GM23338 (cell line): Measurements from ENCODE around the gene ADD1. TPM values are rescaled to one million over a fixed set of nuclear protein-coding genes. Genes with fewer than 3 reads are reported as not detected.

ENCODE experiments used
- ATAC-seq: fragments of 200-7000 bp; cut with Tn5 transposase; 3 replicates; pipeline ENCODE4 v1.9.1; 2020
- DNase-seq: peaks from one replicate; pipeline ENCODE4 v3.0.0-alpha.2; 2015; ENCODE audit warnings: low spot score
- H2AFZ ChIP-seq: fragments of 200-600 bp; sonication (generic); 2 replicates; pipeline ENCODE4 v1.8.0; 2016; ENCODE audit warnings: antibody characterized with exemption, mild to moderate bottlenecking, moderate library complexity
- H3F3A ChIP-seq: fragments of 200-600 bp; sonication (generic); replicated peaks from 2 replicates; pipeline ENCODE4 v1.8.0; 2017; ENCODE audit warnings: antibody characterized with exemption, mixed run types, low read depth
- H3K27ac ChIP-seq: fragments of 200-600 bp; sonication (generic); 2 replicates; pipeline ENCODE4 v1.6.1; 2016; ENCODE audit warnings: low read depth
- H3K27me3 ChIP-seq: fragments of 200-600 bp; sonication (generic); 2 replicates; pipeline ENCODE4 v1.8.0; 2016; ENCODE audit warnings: mild to moderate bottlenecking, mixed run types, moderate library complexity; ENCODE audit not compliant: insufficient read depth
- H3K36me3 ChIP-seq: fragments of 200-600 bp; sonication (generic); 2 replicates; pipeline ENCODE4 v1.8.0; 2016; ENCODE audit warnings: mild to moderate bottlenecking; ENCODE audit not compliant: insufficient read depth
- H3K4me1 ChIP-seq: fragments of 200-600 bp; sonication (generic); 2 replicates; pipeline ENCODE4 v1.8.0; 2016; ENCODE audit warnings: mild to moderate bottlenecking, moderate library complexity; ENCODE audit not compliant: insufficient read depth
- H3K4me2 ChIP-seq: fragments of 200-600 bp; sonication (generic); 2 replicates; pipeline ENCODE4 v1.7.1; 2017; ENCODE audit warnings: mixed run types
- H3K4me3 ChIP-seq: fragments of 200-600 bp; sonication (generic); 2 replicates; pipeline ENCODE4 v1.6.1; 2016; ENCODE audit warnings: mixed run types
- H3K79me2 ChIP-seq: fragments of 200-600 bp; sonication (generic); replicated peaks from 2 replicates; pipeline ENCODE4 v1.8.0; 2017; ENCODE audit warnings: mild to moderate bottlenecking; ENCODE audit not compliant: insufficient read depth
- H3K9me2 ChIP-seq: fragments of 200-600 bp; sonication (generic); 2 replicates; pipeline ENCODE4 v1.8.0; 2017; ENCODE audit not compliant: insufficient read depth
- H4K20me1 ChIP-seq: fragments of 200-600 bp; sonication (generic); replicated peaks from 2 replicates; pipeline ENCODE4 v1.8.0; 2017; ENCODE audit warnings: mild to moderate bottlenecking; ENCODE audit not compliant: insufficient read depth
- H3K27ac Mint-ChIP-seq: 2 replicates; pipeline ENCODE4 v1.8.0; 2020; ENCODE audit warnings: inconsistent platforms, mild to moderate bottlenecking, moderate library complexity, mixed read lengths
- H3K27me3 Mint-ChIP-seq: 3 replicates; pipeline ENCODE4 v1.8.0; 2022; ENCODE audit warnings: low read depth, mild to moderate bottlenecking, moderate library complexity, mixed read lengths, inconsistent platforms; ENCODE audit not compliant: insufficient read depth, poor library complexity
- H3K36me3 Mint-ChIP-seq: 3 replicates; pipeline ENCODE4 v1.8.0; 2021; ENCODE audit warnings: low read depth, mild to moderate bottlenecking, inconsistent platforms, moderate library complexity, mixed read lengths
- H3K4me1 Mint-ChIP-seq: 3 replicates; pipeline ENCODE4 v1.8.0; 2020; ENCODE audit warnings: mild to moderate bottlenecking, inconsistent platforms, mixed read lengths
- H3K4me3 Mint-ChIP-seq: 3 replicates; pipeline ENCODE4 v1.8.0; 2021; ENCODE audit warnings: moderate library complexity, mild to moderate bottlenecking, inconsistent platforms, mixed read lengths
- H3K9me3 Mint-ChIP-seq: 3 replicates; pipeline ENCODE4 v1.8.0; 2020; ENCODE audit warnings: moderate library complexity, mild to moderate bottlenecking, inconsistent platforms, mixed read lengths
- CREB1 ChIP-seq: fragments of 250-450 bp; sonication (Bioruptor Pico); IDR thresholded peaks from 2 replicates; pipeline ENCODE4 v1.5.0; 2020; ENCODE audit warnings: low read depth, mild to moderate bottlenecking, moderate library complexity
- EZH2 ChIP-seq: fragments of 200-600 bp; sonication (generic); IDR thresholded peaks from one replicate; pipeline ENCODE4 v1.8.0; 2017; ENCODE audit warnings: antibody characterized with exemption, mild to moderate bottlenecking, low read depth; ENCODE audit not compliant: unreplicated experiment
- EZH2phosphoT487 ChIP-seq: fragments of 200-600 bp; sonication (generic); IDR thresholded peaks from one replicate; pipeline ENCODE4 v1.8.1; 2018; ENCODE audit warnings: antibody characterized with exemption; ENCODE audit not compliant: unreplicated experiment
- JUNB ChIP-seq: IDR thresholded peaks from one replicate; pipeline ENCODE4 v1.6.1; 2016; ENCODE audit warnings: antibody characterized with exemption; ENCODE audit not compliant: unreplicated experiment
- NANOG ChIP-seq: IDR thresholded peaks from 2 replicates; pipeline ENCODE4 v1.6.1; 2016; ENCODE audit warnings: antibody characterized with exemption, borderline replicate concordance
- POLR2AphosphoS5 ChIP-seq: IDR thresholded peaks from 2 replicates; pipeline ENCODE4 v1.6.1; 2016; ENCODE audit warnings: antibody characterized with exemption, low read depth
- STAT1 ChIP-seq: IDR thresholded peaks from one replicate; pipeline ENCODE4 v1.6.1; 2016; ENCODE audit warnings: antibody characterized with exemption; ENCODE audit not compliant: unreplicated experiment
- ZNF114 ChIP-seq: fragments of 250-450 bp; sonication (Bioruptor Pico); IDR thresholded peaks from 2 replicates; pipeline ENCODE4 v1.5.0; 2020; ENCODE audit warnings: mild to moderate bottlenecking, moderate library complexity
- ZNF331 ChIP-seq: fragments of 250-450 bp; sonication (Bioruptor Pico); IDR thresholded peaks from 2 replicates; pipeline ENCODE4 v1.5.0; 2020; ENCODE audit warnings: low read depth, mild to moderate bottlenecking, moderate library complexity
- polyA plus RNA-seq: library from polyadenylated mRNA; unstranded; fragments of >200 nt; fragmentation: Nextera tagmentation; extraction: Ambion mirVana; gene quantifications from 2 replicates; pipeline ENCODE4 v1.2.1, GENCODE V29; 2016
- total RNA-seq: library from RNA; depleted of rRNA; stranded (reverse); fragments of >200 nt; shearing (Covaris generic); gene quantifications from 2 replicates; pipeline ENCODE4 v1.2.3, GENCODE V29; 2014
- TF ChIP-seq, protein P1 (sequence below): IDR thresholded peaks from 2 replicates; pipeline ENCODE4 v1.6.1; 2016; ENCODE audit warnings: antibody characterized with exemption
- TF ChIP-seq, protein P2 (sequence below), 2 experiments: fragments of 200-600 bp in 1 of 2; sonication (generic) in 1 of 2; conservative IDR thresholded peaks; 2 replicates each; pipeline versions ENCODE4 v1.5.1 to v1.6.1; 2016 to 2017; ENCODE audit warnings: antibody characterized with exemption in 2 of 2, low read depth in 2 of 2, mild to moderate bottlenecking in 2 of 2, moderate library complexity in 1 of 2
- TF ChIP-seq, protein P3 (sequence below): fragments of 250-450 bp; sonication (Bioruptor Pico); IDR thresholded peaks from 2 replicates; pipeline ENCODE4 v1.5.0; 2020; ENCODE audit warnings: mild to moderate bottlenecking, moderate library complexity
- TF ChIP-seq, protein P4 (sequence below): IDR thresholded peaks from one replicate; pipeline ENCODE4 v1.6.1; 2018; ENCODE audit warnings: antibody characterized with exemption; ENCODE audit not compliant: unreplicated experiment

ADD1 gene
- total and polyA plus RNA-seq, 2 experiments from 2014 or later: 126 to 144 TPM

DNA sequence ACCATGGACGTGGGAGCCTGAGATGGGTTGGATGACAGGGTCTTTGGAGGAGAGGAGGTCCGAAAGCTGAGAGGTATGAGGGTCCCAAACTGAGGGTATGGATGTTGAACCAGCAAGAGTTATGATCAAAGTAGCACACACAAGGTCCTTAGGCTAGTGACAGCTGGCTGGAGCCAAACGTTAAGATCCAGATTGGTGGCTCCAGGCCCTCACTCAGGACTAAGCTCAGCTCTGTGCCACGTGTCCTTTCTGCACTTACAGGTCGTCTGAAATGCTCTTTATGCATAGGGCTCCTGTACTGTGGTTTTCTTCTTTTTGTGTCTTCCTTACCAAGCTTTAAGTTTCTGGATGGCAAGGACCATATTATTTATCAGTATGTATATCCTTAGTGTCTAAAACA, 35.4 kb downstream of the ADD1 start:
- peaks cover 38% of the 10 kb centered on the region for H3K79me2 ChIP-seq
- ATAC-seq: no peak
- Mint-ChIP-seq H3K27me3 (no peaks in the 10 kb centered on the region), H3K4me1 (peaks cover 10% of the 10 kb centered on the region), H3K27ac (no peak overlapping the region), H3K36me3 (peaks cover 30% of the 10 kb centered on the region), H3K4me3 (no peak overlapping the region), H3K9me3 (no peaks in the 10 kb centered on the region)
- TF ChIP-seq, protein P1, sequence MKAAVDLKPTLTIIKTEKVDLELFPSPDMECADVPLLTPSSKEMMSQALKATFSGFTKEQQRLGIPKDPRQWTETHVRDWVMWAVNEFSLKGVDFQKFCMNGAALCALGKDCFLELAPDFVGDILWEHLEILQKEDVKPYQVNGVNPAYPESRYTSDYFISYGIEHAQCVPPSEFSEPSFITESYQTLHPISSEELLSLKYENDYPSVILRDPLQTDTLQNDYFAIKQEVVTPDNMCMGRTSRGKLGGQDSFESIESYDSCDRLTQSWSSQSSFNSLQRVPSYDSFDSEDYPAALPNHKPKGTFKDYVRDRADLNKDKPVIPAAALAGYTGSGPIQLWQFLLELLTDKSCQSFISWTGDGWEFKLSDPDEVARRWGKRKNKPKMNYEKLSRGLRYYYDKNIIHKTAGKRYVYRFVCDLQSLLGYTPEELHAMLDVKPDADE: no peak
- TF ChIP-seq, protein P2, sequence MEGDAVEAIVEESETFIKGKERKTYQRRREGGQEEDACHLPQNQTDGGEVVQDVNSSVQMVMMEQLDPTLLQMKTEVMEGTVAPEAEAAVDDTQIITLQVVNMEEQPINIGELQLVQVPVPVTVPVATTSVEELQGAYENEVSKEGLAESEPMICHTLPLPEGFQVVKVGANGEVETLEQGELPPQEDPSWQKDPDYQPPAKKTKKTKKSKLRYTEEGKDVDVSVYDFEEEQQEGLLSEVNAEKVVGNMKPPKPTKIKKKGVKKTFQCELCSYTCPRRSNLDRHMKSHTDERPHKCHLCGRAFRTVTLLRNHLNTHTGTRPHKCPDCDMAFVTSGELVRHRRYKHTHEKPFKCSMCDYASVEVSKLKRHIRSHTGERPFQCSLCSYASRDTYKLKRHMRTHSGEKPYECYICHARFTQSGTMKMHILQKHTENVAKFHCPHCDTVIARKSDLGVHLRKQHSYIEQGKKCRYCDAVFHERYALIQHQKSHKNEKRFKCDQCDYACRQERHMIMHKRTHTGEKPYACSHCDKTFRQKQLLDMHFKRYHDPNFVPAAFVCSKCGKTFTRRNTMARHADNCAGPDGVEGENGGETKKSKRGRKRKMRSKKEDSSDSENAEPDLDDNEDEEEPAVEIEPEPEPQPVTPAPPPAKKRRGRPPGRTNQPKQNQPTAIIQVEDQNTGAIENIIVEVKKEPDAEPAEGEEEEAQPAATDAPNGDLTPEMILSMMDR (conservative IDR thresholded peaks at IDR 0.05; ENCODE audit: low read depth in 2 of 2): no peak
- TF ChIP-seq ZNF114 (no peak), EZH2phosphoT487 (no peak), ZNF331 (CRISPR knock-in tag) (no peak), CREB1 (CRISPR knock-in tag) (no peak), STAT1 (no peak), EZH2 (no peak), NANOG (no peak), JUNB (no peak), POLR2AphosphoS5 (no peak)
- TF ChIP-seq, protein P3, sequence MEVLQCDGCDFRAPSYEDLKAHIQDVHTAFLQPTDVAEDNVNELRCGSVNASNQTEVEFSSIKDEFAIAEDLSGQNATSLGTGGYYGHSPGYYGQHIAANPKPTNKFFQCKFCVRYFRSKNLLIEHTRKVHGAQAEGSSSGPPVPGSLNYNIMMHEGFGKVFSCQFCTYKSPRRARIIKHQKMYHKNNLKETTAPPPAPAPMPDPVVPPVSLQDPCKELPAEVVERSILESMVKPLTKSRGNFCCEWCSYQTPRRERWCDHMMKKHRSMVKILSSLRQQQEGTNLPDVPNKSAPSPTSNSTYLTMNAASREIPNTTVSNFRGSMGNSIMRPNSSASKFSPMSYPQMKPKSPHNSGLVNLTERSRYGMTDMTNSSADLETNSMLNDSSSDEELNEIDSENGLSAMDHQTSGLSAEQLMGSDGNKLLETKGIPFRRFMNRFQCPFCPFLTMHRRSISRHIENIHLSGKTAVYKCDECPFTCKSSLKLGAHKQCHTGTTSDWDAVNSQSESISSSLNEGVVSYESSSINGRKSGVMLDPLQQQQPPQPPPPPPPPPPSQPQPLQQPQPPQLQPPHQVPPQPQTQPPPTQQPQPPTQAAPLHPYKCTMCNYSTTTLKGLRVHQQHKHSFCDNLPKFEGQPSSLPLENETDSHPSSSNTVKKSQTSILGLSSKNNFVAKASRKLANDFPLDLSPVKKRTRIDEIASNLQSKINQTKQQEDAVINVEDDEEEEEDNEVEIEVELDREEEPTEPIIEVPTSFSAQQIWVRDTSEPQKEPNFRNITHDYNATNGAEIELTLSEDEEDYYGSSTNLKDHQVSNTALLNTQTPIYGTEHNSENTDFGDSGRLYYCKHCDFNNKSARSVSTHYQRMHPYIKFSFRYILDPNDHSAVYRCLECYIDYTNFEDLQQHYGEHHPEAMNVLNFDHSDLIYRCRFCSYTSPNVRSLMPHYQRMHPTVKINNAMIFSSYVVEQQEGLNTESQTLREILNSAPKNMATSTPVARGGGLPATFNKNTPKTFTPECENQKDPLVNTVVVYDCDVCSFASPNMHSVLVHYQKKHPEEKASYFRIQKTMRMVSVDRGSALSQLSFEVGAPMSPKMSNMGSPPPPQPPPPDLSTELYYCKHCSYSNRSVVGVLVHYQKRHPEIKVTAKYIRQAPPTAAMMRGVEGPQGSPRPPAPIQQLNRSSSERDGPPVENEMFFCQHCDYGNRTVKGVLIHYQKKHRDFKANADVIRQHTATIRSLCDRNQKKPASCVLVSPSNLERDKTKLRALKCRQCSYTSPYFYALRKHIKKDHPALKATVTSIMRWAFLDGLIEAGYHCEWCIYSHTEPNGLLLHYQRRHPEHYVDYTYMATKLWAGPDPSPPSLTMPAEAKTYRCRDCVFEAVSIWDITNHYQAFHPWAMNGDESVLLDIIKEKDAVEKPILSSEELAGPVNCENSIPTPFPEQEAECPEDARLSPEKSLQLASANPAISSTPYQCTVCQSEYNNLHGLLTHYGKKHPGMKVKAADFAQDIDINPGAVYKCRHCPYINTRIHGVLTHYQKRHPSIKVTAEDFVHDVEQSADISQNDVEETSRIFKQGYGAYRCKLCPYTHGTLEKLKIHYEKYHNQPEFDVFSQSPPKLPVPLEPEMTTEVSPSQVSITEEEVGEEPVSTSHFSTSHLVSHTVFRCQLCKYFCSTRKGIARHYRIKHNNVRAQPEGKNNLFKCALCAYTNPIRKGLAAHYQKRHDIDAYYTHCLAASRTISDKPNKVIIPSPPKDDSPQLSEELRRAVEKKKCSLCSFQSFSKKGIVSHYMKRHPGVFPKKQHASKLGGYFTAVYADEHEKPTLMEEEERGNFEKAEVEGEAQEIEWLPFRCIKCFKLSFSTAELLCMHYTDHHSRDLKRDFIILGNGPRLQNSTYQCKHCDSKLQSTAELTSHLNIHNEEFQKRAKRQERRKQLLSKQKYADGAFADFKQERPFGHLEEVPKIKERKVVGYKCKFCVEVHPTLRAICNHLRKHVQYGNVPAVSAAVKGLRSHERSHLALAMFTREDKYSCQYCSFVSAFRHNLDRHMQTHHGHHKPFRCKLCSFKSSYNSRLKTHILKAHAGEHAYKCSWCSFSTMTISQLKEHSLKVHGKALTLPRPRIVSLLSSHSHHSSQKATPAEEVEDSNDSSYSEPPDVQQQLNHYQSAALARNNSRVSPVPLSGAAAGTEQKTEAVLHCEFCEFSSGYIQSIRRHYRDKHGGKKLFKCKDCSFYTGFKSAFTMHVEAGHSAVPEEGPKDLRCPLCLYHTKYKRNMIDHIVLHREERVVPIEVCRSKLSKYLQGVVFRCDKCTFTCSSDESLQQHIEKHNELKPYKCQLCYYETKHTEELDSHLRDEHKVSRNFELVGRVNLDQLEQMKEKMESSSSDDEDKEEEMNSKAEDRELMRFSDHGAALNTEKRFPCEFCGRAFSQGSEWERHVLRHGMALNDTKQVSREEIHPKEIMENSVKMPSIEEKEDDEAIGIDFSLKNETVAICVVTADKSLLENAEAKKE (CRISPR knock-in tag): no peak
- TF ChIP-seq, protein P4, sequence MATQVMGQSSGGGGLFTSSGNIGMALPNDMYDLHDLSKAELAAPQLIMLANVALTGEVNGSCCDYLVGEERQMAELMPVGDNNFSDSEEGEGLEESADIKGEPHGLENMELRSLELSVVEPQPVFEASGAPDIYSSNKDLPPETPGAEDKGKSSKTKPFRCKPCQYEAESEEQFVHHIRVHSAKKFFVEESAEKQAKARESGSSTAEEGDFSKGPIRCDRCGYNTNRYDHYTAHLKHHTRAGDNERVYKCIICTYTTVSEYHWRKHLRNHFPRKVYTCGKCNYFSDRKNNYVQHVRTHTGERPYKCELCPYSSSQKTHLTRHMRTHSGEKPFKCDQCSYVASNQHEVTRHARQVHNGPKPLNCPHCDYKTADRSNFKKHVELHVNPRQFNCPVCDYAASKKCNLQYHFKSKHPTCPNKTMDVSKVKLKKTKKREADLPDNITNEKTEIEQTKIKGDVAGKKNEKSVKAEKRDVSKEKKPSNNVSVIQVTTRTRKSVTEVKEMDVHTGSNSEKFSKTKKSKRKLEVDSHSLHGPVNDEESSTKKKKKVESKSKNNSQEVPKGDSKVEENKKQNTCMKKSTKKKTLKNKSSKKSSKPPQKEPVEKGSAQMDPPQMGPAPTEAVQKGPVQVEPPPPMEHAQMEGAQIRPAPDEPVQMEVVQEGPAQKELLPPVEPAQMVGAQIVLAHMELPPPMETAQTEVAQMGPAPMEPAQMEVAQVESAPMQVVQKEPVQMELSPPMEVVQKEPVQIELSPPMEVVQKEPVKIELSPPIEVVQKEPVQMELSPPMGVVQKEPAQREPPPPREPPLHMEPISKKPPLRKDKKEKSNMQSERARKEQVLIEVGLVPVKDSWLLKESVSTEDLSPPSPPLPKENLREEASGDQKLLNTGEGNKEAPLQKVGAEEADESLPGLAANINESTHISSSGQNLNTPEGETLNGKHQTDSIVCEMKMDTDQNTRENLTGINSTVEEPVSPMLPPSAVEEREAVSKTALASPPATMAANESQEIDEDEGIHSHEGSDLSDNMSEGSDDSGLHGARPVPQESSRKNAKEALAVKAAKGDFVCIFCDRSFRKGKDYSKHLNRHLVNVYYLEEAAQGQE: no peak
- no peak overlapping the region for H3K4me2 ChIP-seq
- peaks cover 15% of the 10 kb centered on the region; the same call in 1 of the 2 replicates for H3K4me1 ChIP-seq
- 0 out of 2 replicates have a peak, but pooled peaks cover 5% of the 10 kb centered on the region for H3F3A ChIP-seq
- no peaks in the 10 kb centered on the region for H3K27me3 ChIP-seq
- no peaks in the 10 kb centered on the region for H3K9me2 ChIP-seq
- no peak overlapping the region for H3K4me3 ChIP-seq
- no peak overlapping the region for H2AFZ ChIP-seq
- H3K27ac ChIP-seq: no peak overlapping the region
- no peak for DNase-seq
- no peaks in the 10 kb centered on the region for H4K20me1 ChIP-seq
- H3K36me3 ChIP-seq: no peaks in the 10 kb centered on the region; the same call in 1 of the 2 replicates
